Neuronal stem cell (in vitro differentiated cells): Measurements from ENCODE around the gene NRG4.

Experiments used
- DNase-seq: peaks from one replicate; pipeline ENCODE4 v3.0.0-alpha.2; 2013; ENCODE audit warnings: low spot score
- H2AFZ ChIP-seq: one replicate; pipeline ENCODE4 v1.6.1; 2013; ENCODE audit warnings: mild to moderate bottlenecking, low read length, inconsistent platforms
- H2AK5ac ChIP-seq: 2 replicates; pipeline ENCODE4 v1.6.1; 2013; ENCODE audit warnings: low read depth, mild to moderate bottlenecking, inconsistent platforms, low read length, moderate library complexity, mixed read lengths
- H2BK120ac ChIP-seq: 2 replicates; pipeline ENCODE4 v1.6.1; 2013; ENCODE audit warnings: low read depth, mild to moderate bottlenecking, inconsistent platforms, low read length, moderate library complexity, mixed read lengths
- H2BK12ac ChIP-seq: one replicate; pipeline ENCODE4 v1.6.1; 2013; ENCODE audit warnings: low read length, inconsistent platforms
- H2BK15ac ChIP-seq: 2 replicates; pipeline ENCODE4 v1.6.1; 2013; ENCODE audit warnings: mild to moderate bottlenecking, low read length, inconsistent platforms, mixed read lengths
- H2BK5ac ChIP-seq: one replicate; pipeline ENCODE4 v1.6.1; 2013; ENCODE audit warnings: inconsistent platforms, mild to moderate bottlenecking, low read length, moderate library complexity
- H3K14ac ChIP-seq: one replicate; pipeline ENCODE4 v1.6.1; 2013; ENCODE audit warnings: low read length, inconsistent platforms
- H3K18ac ChIP-seq: 2 replicates; pipeline ENCODE4 v1.6.1; 2013; ENCODE audit warnings: low read length, inconsistent platforms
- H3K23ac ChIP-seq: 2 replicates; pipeline ENCODE4 v1.6.1; 2013; ENCODE audit warnings: low read depth, mild to moderate bottlenecking, mixed read lengths, low read length, inconsistent platforms; ENCODE audit not compliant: poor library complexity
- H3K27ac ChIP-seq: replicated peaks from 3 replicates; pipeline ENCODE4 v1.5.1; 2013; ENCODE audit warnings: low read length, inconsistent platforms
- H3K27me3 ChIP-seq, 3 experiments: 2 replicates each; pipeline ENCODE4 v1.6.1; 2013; ENCODE audit warnings: low read length in 3 of 3, mild to moderate bottlenecking in 2 of 3, inconsistent platforms in 1 of 3, low read depth in 1 of 3, mixed read lengths in 1 of 3, moderate library complexity in 1 of 3; ENCODE audit not compliant: control insufficient read depth in 3 of 3, insufficient read depth in 3 of 3
- H3K36me3 ChIP-seq, 2 donors: replicated peaks in 1 of 2; 2 replicates each; pipeline ENCODE4 v1.6.1; 2013; ENCODE audit warnings: low read length in 2 of 2; ENCODE audit not compliant: control insufficient read depth in 2 of 2, insufficient read depth in 2 of 2
- H3K4ac ChIP-seq: 2 replicates; pipeline ENCODE4 v1.6.1; 2013; ENCODE audit warnings: inconsistent platforms, mild to moderate bottlenecking, low read length, moderate library complexity
- H3K4me1 ChIP-seq, 2 donors: 1 replicate in 1 of 2; 2 replicates in 1 of 2; pipeline ENCODE4 v1.6.1; 2013; ENCODE audit warnings: low read length in 2 of 2, low read depth in 1 of 2; ENCODE audit not compliant: control insufficient read depth in 2 of 2, insufficient read depth in 1 of 2
- H3K4me2 ChIP-seq: one replicate; pipeline ENCODE4 v1.6.1; 2013; ENCODE audit warnings: mild to moderate bottlenecking, low read length, inconsistent platforms; ENCODE audit not compliant: insufficient read depth, poor library complexity, severe bottlenecking
- H3K4me3 ChIP-seq, 2 donors: 2 replicates each; pipeline ENCODE4 v1.5.1; 2013; ENCODE audit warnings: low read length in 2 of 2, mild to moderate bottlenecking in 2 of 2, inconsistent platforms in 1 of 2, moderate library complexity in 1 of 2
- H3K79me1 ChIP-seq: one replicate; pipeline ENCODE4 v1.6.1; 2013; ENCODE audit warnings: low read depth, mild to moderate bottlenecking, inconsistent platforms, low read length, moderate library complexity
- H3K9ac ChIP-seq: one replicate; pipeline ENCODE4 v1.6.1; 2013; ENCODE audit warnings: mild to moderate bottlenecking, low read depth, low read length, inconsistent platforms; ENCODE audit not compliant: poor library complexity
- H3K9me3 ChIP-seq, 2 donors: replicated peaks in 1 of 2; 2 replicates each; pipeline versions ENCODE3 to v1.6.1; 2013; ENCODE audit warnings: low read length in 2 of 2, mild to moderate bottlenecking in 2 of 2, inconsistent platforms in 1 of 2, low read depth in 1 of 2, mixed read lengths in 1 of 2, moderate library complexity in 1 of 2; ENCODE audit not compliant: control insufficient read depth in 2 of 2, insufficient read depth in 1 of 2
- H4K8ac ChIP-seq: one replicate; pipeline ENCODE4 v1.6.1; 2013; ENCODE audit warnings: low read depth, mild to moderate bottlenecking, inconsistent platforms, low read length, moderate library complexity
- H4K91ac ChIP-seq: one replicate; pipeline ENCODE4 v1.6.1; 2013; ENCODE audit warnings: low read length, low read depth, mild to moderate bottlenecking, inconsistent platforms; ENCODE audit not compliant: poor library complexity
- WGBS, 2 donors: extraction: QIAGEN DNeasy Blood & Tissue Kit; methylation state at CpG; one replicate each; pipeline ENCODE4 v1.1.7; 2013; ENCODE audit warnings: missing lambda C conversion rate in 2 of 2, mixed read lengths in 1 of 2; ENCODE audit not compliant: insufficient read length in 2 of 2, insufficient replicate concordance in 1 of 2; ENCODE audit errors: extremely low coverage in 2 of 2; 5-methylcytosine and 5-hydroxymethylcytosine counted together

Gene NRG4

DNA sequence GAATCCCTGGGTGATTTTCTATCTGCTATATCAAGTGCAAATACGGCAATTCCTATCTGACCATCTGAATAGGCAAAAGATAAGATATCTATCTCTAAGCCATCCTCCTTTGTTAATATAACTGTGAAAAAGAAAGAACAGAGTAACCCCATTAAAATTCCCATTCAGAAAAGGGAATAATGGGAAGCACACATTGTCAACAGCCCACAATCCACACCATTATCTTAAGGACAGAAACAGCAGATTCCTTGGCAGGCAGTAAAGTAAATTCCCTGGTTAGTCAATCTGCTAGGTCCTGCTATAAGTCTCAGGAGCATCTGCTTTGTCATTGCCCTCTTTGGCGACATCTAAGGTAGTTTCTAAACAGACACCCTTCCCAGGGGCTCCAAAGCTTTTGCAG is 21.9 kb upstream of the NRG4 start:
- no peak overlapping the region for H4K91ac ChIP-seq
- peaks cover 0 to 10% of the 10 kb centered on the region in 2 donors for H3K4me1 ChIP-seq
- H3K23ac ChIP-seq, result no peak overlapping the region
- peaks cover 0 to 5% (median 0%) of the 10 kb centered on the region in 3 experiments for H3K27me3 ChIP-seq
- H3K27ac ChIP-seq, result no peak overlapping the region
- no peak overlapping the region for H3K4me2 ChIP-seq
- H3K36me3 ChIP-seq, result no peaks in the 10 kb centered on the region
- no peaks in the 10 kb centered on the region for H3K79me1 ChIP-seq
- no peak overlapping the region for H3K4me3 ChIP-seq
- H3K14ac ChIP-seq, result no peak overlapping the region
- H2BK12ac ChIP-seq, result no peak overlapping the region
- H2BK120ac ChIP-seq, result no peak overlapping the region
- no peak overlapping the region for H3K9ac ChIP-seq
- H2AK5ac ChIP-seq, result no peak overlapping the region
- H3K4ac ChIP-seq, result no peak overlapping the region
- H3K9me3 ChIP-seq, result no peaks in the 10 kb centered on the region
- H2BK15ac ChIP-seq, result no peak overlapping the region
- H2BK5ac ChIP-seq, result no peak overlapping the region
- no peak overlapping the region for H3K18ac ChIP-seq
- WGBS, 2 donors, result no CpG with 5 or more reads among the region's 2 CpGs
- H2AFZ ChIP-seq, result no peak overlapping the region
- no peak for DNase-seq
- no peak overlapping the region for H4K8ac ChIP-seq

GRCh38 chr15:76033438-76033837 is 21.2 kb upstream of the NRG4 start:
- Histone ChIP-seq H2BK15ac (no peak overlapping the region), H3K27ac (no peak overlapping the region), H4K91ac (no peak overlapping the region), H3K36me3 (no peaks in the 10 kb centered on the region), H2AK5ac (no peak overlapping the region), H3K9ac (no peak overlapping the region), H2BK12ac (no peak overlapping the region), H3K4me3 (no peak overlapping the region), H3K9me3 (no peaks in the 10 kb centered on the region), H3K4ac (no peak overlapping the region), H2AFZ (no peak overlapping the region), H3K18ac (no peak overlapping the region), H3K79me1 (no peaks in the 10 kb centered on the region), H4K8ac (no peak overlapping the region), H3K23ac (no peak overlapping the region), H3K14ac (no peak overlapping the region), H3K27me3 (peaks cover 0 to 5% (median 0%) of the 10 kb centered on the region in 3 experiments), H3K4me1 (peaks cover 0 to 10% of the 10 kb centered on the region in 2 donors), H2BK5ac (no peak overlapping the region), H2BK120ac (no peak overlapping the region), H3K4me2 (no peak overlapping the region)
- whole genome bisulfite sequencing, 2 donors, result no CpG with 5 or more reads among the region's 1 CpG
- DNase-seq, result no peak

DNA sequence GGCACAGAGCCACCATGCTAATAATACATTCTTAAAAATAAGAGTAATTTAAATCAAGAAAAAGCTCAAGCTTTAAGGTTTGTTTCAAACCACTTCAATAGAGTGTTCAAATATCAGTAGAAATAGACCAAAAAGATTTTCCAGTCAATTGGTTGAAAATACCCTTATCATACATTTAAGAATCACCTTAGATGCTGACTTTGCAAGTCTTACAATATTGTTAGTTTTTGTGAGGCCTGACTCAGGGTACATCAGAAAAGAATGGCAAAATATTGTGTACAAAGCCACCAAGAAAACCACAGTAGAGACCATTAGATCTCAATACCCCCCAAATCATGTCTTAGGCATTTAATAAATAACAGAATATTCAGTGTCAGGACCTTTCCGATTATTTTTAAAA is 19.8 kb upstream of the NRG4 start:
- Histone ChIP-seq H3K4me1 (peaks cover 0 to 10% of the 10 kb centered on the region in 2 donors), H3K18ac (no peak overlapping the region), H3K27ac (no peak overlapping the region), H2BK5ac (no peak overlapping the region), H2AK5ac (no peak overlapping the region), H3K4me2 (no peak overlapping the region), H3K14ac (no peak overlapping the region), H3K23ac (no peak overlapping the region), H2BK15ac (no peak overlapping the region), H3K4ac (no peak overlapping the region), H3K27me3 (peaks cover 0 to 5% (median 0%) of the 10 kb centered on the region in 3 experiments), H3K4me3 (no peak overlapping the region), H2BK12ac (no peak overlapping the region), H4K8ac (no peak overlapping the region), H2BK120ac (no peak overlapping the region), H3K9me3 (no peaks in the 10 kb centered on the region), H2AFZ (no peak overlapping the region), H4K91ac (no peak overlapping the region), H3K36me3 (no peaks in the 10 kb centered on the region), H3K79me1 (no peaks in the 10 kb centered on the region), H3K9ac (no peak overlapping the region)
- WGBS, 2 donors, result no CpG with 5 or more reads among the region's 1 CpG
- DNase-seq, result no peak

GRCh38 chr15:76024021-76024768 is 12.0 kb upstream of the NRG4 start:
- Histone ChIP-seq H2BK5ac (peak overlapping the region; percentile 88), H3K14ac (no peak overlapping the region), H3K79me1 (no peaks in the 10 kb centered on the region), H3K36me3 (no peaks in the 10 kb centered on the region), H3K23ac (no peak overlapping the region), H2BK12ac (no peak overlapping the region), H3K27ac (no peak overlapping the region), H2AK5ac (peak overlapping the region; percentile 63), H2BK120ac (no peak overlapping the region), H3K4me1 (peaks cover 0 to 2% of the 10 kb centered on the region in 2 donors), H3K9me3 (no peaks in the 10 kb centered on the region), H3K4me2 (no peak overlapping the region), H2BK15ac (no peak overlapping the region), H4K8ac (no peak overlapping the region), H2AFZ (no peak overlapping the region), H3K18ac (no peak overlapping the region), H4K91ac (no peak overlapping the region), H3K4me3 (no peak overlapping the region), H3K27me3 (no peaks in the 10 kb centered on the region), H3K4ac (no peak overlapping the region), H3K9ac (no peak overlapping the region)
- no peak for DNase-seq
- no CpG with 5 or more reads among the region's 4 CpGs for WGBS, 2 donors
